ENCODE results near the gene SPARCL1. TPM values are rescaled to one million over a fixed set of nuclear protein-coding genes. Genes with fewer than 3 reads are reported as not detected.
"Not testable (repeated sequence)": the region's sequence is repeated elsewhere in the genome, so short reads cannot be mapped to it uniquely, and the experiment has no call there.

Gene SPARCL1
- total and polyA plus RNA-seq, 2 donors (not counting 1 experiment from before 2014, with no cell fraction given): not detected

- Mint-ChIP-seq H3K27me3 (no peaks in the 10 kb centered on the region), H3K4me1 (peaks cover 3% of the 10 kb centered on the region), H3K4me3 (no peak overlapping the region), H3K27ac (no peak overlapping the region), H3K9me3 (ENCODE audit: insufficient read depth) (no peaks in the 10 kb centered on the region)
- ChIA-PET POLR2A (no interaction called here), CTCF (no interaction called here)
- WGBS (ENCODE audit: insufficient coverage): no CpG with 5 or more reads among the region's 3 CpGs
- no peak overlapping the region for H3K9ac ChIP-seq (ENCODE audit: low read length)
- no peaks in the 10 kb centered on the region for H3K36me3 ChIP-seq (replicated peaks in 1 of 2; ENCODE audit: control extremely low read depth in 1 of 2, control insufficient read depth in 1 of 2, extremely low read depth in 1 of 2, insufficient read depth in 2 of 2, low read length in 1 of 2)
- no peaks in the 10 kb centered on the region for H3K79me2 ChIP-seq (ENCODE audit: control insufficient read depth, insufficient read depth, low read length)
- no peak for TF ChIP-seq EZH2 (IDR thresholded peaks at IDR 0.05; ENCODE audit: borderline replicate concordance, insufficient read depth, low read depth, low read length, poor library complexity, severe bottlenecking)
- TF ChIP-seq, protein P1, sequence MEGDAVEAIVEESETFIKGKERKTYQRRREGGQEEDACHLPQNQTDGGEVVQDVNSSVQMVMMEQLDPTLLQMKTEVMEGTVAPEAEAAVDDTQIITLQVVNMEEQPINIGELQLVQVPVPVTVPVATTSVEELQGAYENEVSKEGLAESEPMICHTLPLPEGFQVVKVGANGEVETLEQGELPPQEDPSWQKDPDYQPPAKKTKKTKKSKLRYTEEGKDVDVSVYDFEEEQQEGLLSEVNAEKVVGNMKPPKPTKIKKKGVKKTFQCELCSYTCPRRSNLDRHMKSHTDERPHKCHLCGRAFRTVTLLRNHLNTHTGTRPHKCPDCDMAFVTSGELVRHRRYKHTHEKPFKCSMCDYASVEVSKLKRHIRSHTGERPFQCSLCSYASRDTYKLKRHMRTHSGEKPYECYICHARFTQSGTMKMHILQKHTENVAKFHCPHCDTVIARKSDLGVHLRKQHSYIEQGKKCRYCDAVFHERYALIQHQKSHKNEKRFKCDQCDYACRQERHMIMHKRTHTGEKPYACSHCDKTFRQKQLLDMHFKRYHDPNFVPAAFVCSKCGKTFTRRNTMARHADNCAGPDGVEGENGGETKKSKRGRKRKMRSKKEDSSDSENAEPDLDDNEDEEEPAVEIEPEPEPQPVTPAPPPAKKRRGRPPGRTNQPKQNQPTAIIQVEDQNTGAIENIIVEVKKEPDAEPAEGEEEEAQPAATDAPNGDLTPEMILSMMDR (IDR thresholded peaks at IDR 0.05): no peak
- peaks cover 0 to 12% (median 3%) of the 10 kb centered on the region in 3 donors for H3K9me3 ChIP-seq (ENCODE audit: control extremely low read depth in 1 of 3, control insufficient read depth in 2 of 3, insufficient read depth in 1 of 3, low read length in 2 of 3)
- H3K4me1 ChIP-seq (ENCODE audit: control insufficient read depth in 2 of 2, insufficient read depth in 2 of 2, low read length in 2 of 2): no peaks in the 10 kb centered on the region
- H3K4me3 ChIP-seq (ENCODE audit: control extremely low read depth in 1 of 5, extremely low read depth in 1 of 5, insufficient read depth in 1 of 5, low read depth in 2 of 5, low read length in 4 of 5): no peak overlapping the region
- H4K20me1 ChIP-seq (ENCODE audit: control insufficient read depth, insufficient read depth, low read length, poor library complexity, severe bottlenecking): no peaks in the 10 kb centered on the region
- no peak overlapping the region for H3K4me2 ChIP-seq (replicated peaks; ENCODE audit: low read depth, low read length, poor library complexity, severe bottlenecking)
- DNase-seq (no peak), ATAC-seq (ENCODE audit: low read depth) (no peak)
- H3K27me3 ChIP-seq (replicated peaks in 1 of 4; ENCODE audit: control extremely low read depth in 1 of 4, control insufficient read depth in 3 of 4, insufficient read depth in 4 of 4, low read length in 3 of 4): no peaks in the 10 kb centered on the region
- H3K27ac ChIP-seq (ENCODE audit: low read length in 2 of 2): no peak overlapping the region
- no peak overlapping the region for H2AFZ ChIP-seq (ENCODE audit: insufficient read depth, low read depth, low read length, poor library complexity, severe bottlenecking)
- intact Hi-C loops (cut with micrococcal nuclease): no loop called here
Observed at GRCh38 chr4:87493115-87493514, 36.1 kb downstream of the SPARCL1 start.

DNA sequence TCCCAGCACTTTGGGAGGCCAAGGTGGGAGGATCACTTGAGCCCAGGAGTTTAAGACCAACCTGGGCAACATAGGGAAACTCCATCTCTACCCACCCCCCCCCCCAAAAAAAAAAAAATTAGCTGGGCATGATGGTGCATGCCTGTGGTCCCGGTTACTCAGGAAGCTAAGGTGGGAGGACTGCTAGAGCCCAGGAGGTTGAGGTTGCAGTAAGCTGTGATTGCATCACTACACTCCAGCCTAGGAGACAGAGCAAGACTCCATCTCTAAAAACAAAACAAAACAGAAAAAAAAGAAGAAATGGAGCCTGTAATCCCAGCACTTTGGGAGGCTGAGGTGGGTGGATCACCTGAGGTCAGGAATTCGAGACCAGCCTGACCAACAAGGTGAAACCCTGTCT, 37.3 kb downstream of the SPARCL1 start:
- H3K9ac ChIP-seq (ENCODE audit: low read length); H3K79me2 ChIP-seq (ENCODE audit: control insufficient read depth, insufficient read depth, low read length); H3K4me1 ChIP-seq (ENCODE audit: control insufficient read depth in 2 of 2, insufficient read depth in 2 of 2, low read length in 2 of 2); H3K9me3 Mint-ChIP-seq (ENCODE audit: insufficient read depth); H3K27me3 ChIP-seq (replicated peaks in 1 of 4; ENCODE audit: control extremely low read depth in 1 of 4, control insufficient read depth in 3 of 4, insufficient read depth in 4 of 4, low read length in 3 of 4); ATAC-seq (ENCODE audit: low read depth); H2AFZ ChIP-seq (ENCODE audit: insufficient read depth, low read depth, low read length, poor library complexity, severe bottlenecking); intact Hi-C loops (cut with micrococcal nuclease); H3K4me1 Mint-ChIP-seq; H3K4me2 ChIP-seq (replicated peaks; ENCODE audit: low read depth, low read length, poor library complexity, severe bottlenecking); H3K27ac ChIP-seq (ENCODE audit: low read length in 2 of 2); H3K4me3 ChIP-seq (ENCODE audit: control extremely low read depth in 1 of 5, extremely low read depth in 1 of 5, insufficient read depth in 1 of 5, low read depth in 2 of 5, low read length in 4 of 5); DNase-seq; CTCF ChIA-PET; H3K27me3 Mint-ChIP-seq; H3K36me3 ChIP-seq (replicated peaks in 1 of 2; ENCODE audit: control extremely low read depth in 1 of 2, control insufficient read depth in 1 of 2, extremely low read depth in 1 of 2, insufficient read depth in 2 of 2, low read length in 1 of 2); H3K4me3 Mint-ChIP-seq; H4K20me1 ChIP-seq (ENCODE audit: control insufficient read depth, insufficient read depth, low read length, poor library complexity, severe bottlenecking); POLR2A ChIA-PET; H3K27ac Mint-ChIP-seq: not testable (repeated sequence)
- WGBS (ENCODE audit: insufficient coverage): no CpG with 5 or more reads among the region's 2 CpGs
- peaks cover 0 to 12% (median 3%) of the 10 kb centered on the region in 3 donors for H3K9me3 ChIP-seq (ENCODE audit: control extremely low read depth in 1 of 3, control insufficient read depth in 2 of 3, insufficient read depth in 1 of 3, low read length in 2 of 3)

Measured in B cell (primary cell).